ENCODE measurements around the gene PTTG1IP. TPM values are rescaled to one million over a fixed set of nuclear protein-coding genes. Genes with fewer than 3 reads are reported as not detected.

Gene PTTG1IP
- total and polyA plus RNA-seq, 2 of the 13 experiments (the other 11 are each of a cell fraction or from before 2014, with no cell fraction given) = 161 to 700 TPM

GRCh38 chr21:44870748-44871495 is 2.6 kb downstream of the PTTG1IP start (continued):
- TF ChIP-seq, protein P1, sequence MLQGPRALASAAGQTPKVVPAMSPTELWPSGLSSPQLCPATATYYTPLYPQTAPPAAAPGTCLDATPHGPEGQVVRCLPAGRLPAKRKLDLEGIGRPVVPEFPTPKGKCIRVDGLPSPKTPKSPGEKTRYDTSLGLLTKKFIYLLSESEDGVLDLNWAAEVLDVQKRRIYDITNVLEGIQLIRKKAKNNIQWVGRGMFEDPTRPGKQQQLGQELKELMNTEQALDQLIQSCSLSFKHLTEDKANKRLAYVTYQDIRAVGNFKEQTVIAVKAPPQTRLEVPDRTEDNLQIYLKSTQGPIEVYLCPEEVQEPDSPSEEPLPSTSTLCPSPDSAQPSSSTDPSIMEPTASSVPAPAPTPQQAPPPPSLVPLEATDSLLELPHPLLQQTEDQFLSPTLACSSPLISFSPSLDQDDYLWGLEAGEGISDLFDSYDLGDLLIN (CRISPR knock-in tag; IDR thresholded peaks at IDR 0.05; ENCODE audit: borderline replicate concordance) = no peak
- TF ChIP-seq ZBTB21 (CRISPR knock-in tag; IDR thresholded peaks at IDR 0.05) = no peak
- peak; percentile 47 for TF ChIP-seq RBFOX2 (IDR thresholded peaks at IDR 0.05; ENCODE audit: low read depth, low read length)
- TF ChIP-seq, protein P2, sequence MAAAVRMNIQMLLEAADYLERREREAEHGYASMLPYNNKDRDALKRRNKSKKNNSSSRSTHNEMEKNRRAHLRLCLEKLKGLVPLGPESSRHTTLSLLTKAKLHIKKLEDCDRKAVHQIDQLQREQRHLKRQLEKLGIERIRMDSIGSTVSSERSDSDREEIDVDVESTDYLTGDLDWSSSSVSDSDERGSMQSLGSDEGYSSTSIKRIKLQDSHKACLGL (CRISPR knock-in tag; IDR thresholded peaks at IDR 0.05) = peak; percentile 41; the same call in 1 of the 2 replicates
- TF ChIP-seq MZF1 (CRISPR knock-in tag; IDR thresholded peaks at IDR 0.05; ENCODE audit: borderline replicate concordance) = no peak
- TF ChIP-seq MXI1 (IDR thresholded peaks at IDR 0.05; ENCODE audit: borderline replicate concordance, low read depth, low read length) = peak; percentile 52; the same call in 1 of the 3 replicates
- TF ChIP-seq ZFX (CRISPR knock-in tag; IDR thresholded peaks at IDR 0.05; ENCODE audit: low read depth) = 0 out of 2 replicates have a peak, but pooled peaks have one; percentile 30
- 0 out of 2 replicates have a peak, but pooled peaks have one; percentile 29 for TF ChIP-seq AHR (CRISPR knock-in tag; IDR thresholded peaks at IDR 0.05)
- TF ChIP-seq SAP130 (CRISPR knock-in tag; IDR thresholded peaks at IDR 0.05; ENCODE audit: low read depth) = peak; percentile 74
- TF ChIP-seq SMC3 (IDR thresholded peaks at IDR 0.05; ENCODE audit: low read length) = no peak
- TF ChIP-seq HIVEP1 (CRISPR knock-in tag; IDR thresholded peaks at IDR 0.05) = 0 out of 2 replicates have a peak, but pooled peaks have one; percentile 39
- 0 out of 2 replicates have a peak, but pooled peaks have one; percentile 23 for TF ChIP-seq JUNB (CRISPR knock-in tag; IDR thresholded peaks at IDR 0.05; ENCODE audit: borderline replicate concordance)
- TF ChIP-seq YEATS4 (CRISPR knock-in tag; IDR thresholded peaks at IDR 0.05; ENCODE audit: borderline replicate concordance) = no peak
- no peak for TF ChIP-seq BRD4 (CRISPR knock-in tag; IDR thresholded peaks at IDR 0.05)
- TF ChIP-seq ZNF275 (CRISPR knock-in tag; IDR thresholded peaks at IDR 0.05; ENCODE audit: borderline replicate concordance) = no peak
- no peak for TF ChIP-seq TAF15 (IDR thresholded peaks at IDR 0.05; ENCODE audit: low read depth, low read length, poor library complexity, severe bottlenecking)
- no peak for TF ChIP-seq MATR3 (CRISPR knock-in tag; IDR thresholded peaks at IDR 0.05)
- TF ChIP-seq HMGXB4 (CRISPR knock-in tag; IDR thresholded peaks at IDR 0.05; ENCODE audit: borderline replicate concordance in 1 of 2, low read depth in 1 of 2) = peak in 1 of 2 experiments; percentile 16; a peak in 1 of 4 replicates
- TF ChIP-seq ZFP90 (CRISPR knock-in tag; IDR thresholded peaks at IDR 0.05; ENCODE audit: borderline replicate concordance) = no peak
- TF ChIP-seq ELF3 (CRISPR knock-in tag; IDR thresholded peaks at IDR 0.05) = 0 out of 2 replicates have a peak, but pooled peaks have one; percentile 13
- 0 out of 2 replicates have a peak, but pooled peaks have one; percentile 42 for TF ChIP-seq ZC3H13 (CRISPR knock-in tag; IDR thresholded peaks at IDR 0.05)
- TF ChIP-seq CC2D1A (CRISPR knock-in tag; IDR thresholded peaks at IDR 0.05) = no peak
- TF ChIP-seq SIX1 (CRISPR knock-in tag; IDR thresholded peaks at IDR 0.05; ENCODE audit: borderline replicate concordance) = no peak

Measured in HepG2 (cell line).